GM12878 (cell line): ENCODE measurements around the gene WDR13. TPM values are rescaled to one million over a fixed set of nuclear protein-coding genes. Genes with fewer than 3 reads are reported as not detected.

Experiments
- ATAC-seq: fragments of 200-7000 bp; cut with Tn5 transposase; 3 replicates; pipeline ENCODE4 v1.9.1; 2020; ENCODE audit warnings: mild to moderate bottlenecking, moderate library complexity
- BruUV-seq: library from RNA; stranded (reverse); fragments of 400-500 nt; replicated peaks from 2 replicates; lab custom pipeline; 2021; lab: Mats Ljungman, UMichigan
- CTCF ChIA-PET: fragments of 300-600 bp; sonication (Branson Sonifier 250); formaldehyde crosslinking; extraction: SDS; loops from one replicate; lab custom pipeline; 2021; ENCODE audit warnings: inconsistent platforms; lab: Yijun Ruan, JAX
- POLR2A ChIA-PET: fragments of 350-600 bp; formaldehyde crosslinking; extraction: SDS; loops from one replicate; lab custom pipeline; 2021; ENCODE audit warnings: inconsistent platforms; lab: Charles Lee
- RAD21 ChIA-PET: fragments of 300-600 bp; sonication (Branson Sonifier 250); formaldehyde crosslinking; loops from one replicate; lab custom pipeline; 2023; ENCODE audit warnings: antibody characterized with exemption; ENCODE audit not compliant: unreplicated experiment; lab: Charles Lee
- SMC1A ChIA-PET: fragments of 300-600 bp; sonication (Branson Sonifier 250); formaldehyde crosslinking; loops from one replicate; lab custom pipeline; 2023; ENCODE audit not compliant: unreplicated experiment, uncharacterized antibody; lab: Charles Lee
- DNase-seq: peaks from one replicate; pipeline ENCODE4 v3.0.0-alpha.2; 2011; ENCODE audit warnings: low read depth, low spot score
- FAIRE-seq: peaks from 3 replicates; lab custom pipeline; 2011; peaks lifted over from hg19 to GRCh38; lab: Jason Lieb, UNC
- H2AFZ ChIP-seq: 2 replicates; pipeline ENCODE4 v1.6.0; 2011; ENCODE audit warnings: low read depth, low read length, control low read depth; ENCODE audit not compliant: control insufficient read depth
- H3K27ac ChIP-seq: 2 replicates; pipeline ENCODE4 v1.5.1; 2011; ENCODE audit warnings: control low read depth; ENCODE audit not compliant: control insufficient read depth, insufficient read depth
- H3K27me3 ChIP-seq, 2 experiments: replicated peaks in 1 of 2; 2 replicates each; pipeline versions ENCODE4 v1.6.0 to v1.6.1; 2011; ENCODE audit warnings: low read length in 1 of 2; ENCODE audit not compliant: control insufficient read depth in 2 of 2, insufficient read depth in 2 of 2
- H3K36me3 ChIP-seq, 2 experiments: 2 replicates each; pipeline ENCODE4 v1.5.1; 2011; ENCODE audit warnings: low read length in 1 of 2; ENCODE audit not compliant: control insufficient read depth in 2 of 2, insufficient read depth in 2 of 2
- H3K4me1 ChIP-seq: 2 replicates; pipeline ENCODE4 v1.6.1; 2011; ENCODE audit warnings: mild to moderate bottlenecking, low read length, moderate library complexity, mixed read lengths; ENCODE audit not compliant: control insufficient read depth, insufficient read depth
- H3K4me2 ChIP-seq: 2 replicates; pipeline ENCODE4 v1.6.0; 2011; ENCODE audit warnings: control low read depth; ENCODE audit not compliant: control insufficient read depth, insufficient read depth
- H3K4me3 ChIP-seq: fragments of 200-600 bp; sonication (generic); 2 replicates; pipeline ENCODE4 v1.5.1; 2016
- H3K79me2 ChIP-seq: 2 replicates; pipeline ENCODE4 v1.6.0; 2011; ENCODE audit warnings: low read length; ENCODE audit not compliant: control insufficient read depth, insufficient read depth
- H3K9ac ChIP-seq: 2 replicates; pipeline ENCODE4 v1.8.0; 2011; ENCODE audit warnings: low read length, control low read depth, mixed read lengths; ENCODE audit not compliant: control insufficient read depth, insufficient read depth
- H3K9me3 ChIP-seq: replicated peaks from 3 replicates; pipeline ENCODE4 v1.5.1; 2011; ENCODE audit warnings: mild to moderate bottlenecking, low read length; ENCODE audit not compliant: control insufficient read depth, insufficient read depth
- H4K20me1 ChIP-seq: 2 replicates; pipeline ENCODE4 v1.6.0; 2011; ENCODE audit not compliant: control insufficient read depth, insufficient read depth
- ATF2 ChIP-seq: IDR thresholded peaks from 2 replicates; pipeline ENCODE4 v1.6.1; 2012; ENCODE audit warnings: low read length, inconsistent platforms
- BCLAF1 ChIP-seq: fragments of 450-650 bp; IDR thresholded peaks from 2 replicates; pipeline ENCODE4 v1.6.1; 2017; ENCODE audit warnings: antibody characterized with exemption, mild to moderate bottlenecking, moderate library complexity
- ESRRA ChIP-seq: IDR thresholded peaks from 2 replicates; pipeline ENCODE4 v1.6.1; 2012; ENCODE audit warnings: mild to moderate bottlenecking, low read length, improper control_type of control experiment
- FOS ChIP-seq: IDR thresholded peaks from 3 replicates; pipeline ENCODE4 v1.6.1; 2011; ENCODE audit warnings: borderline replicate concordance; ENCODE audit not compliant: insufficient read length; ENCODE audit errors: extremely low read depth
- JUND ChIP-seq: IDR thresholded peaks from 2 replicates; pipeline ENCODE4 v1.6.1; 2012; ENCODE audit warnings: low read depth, mild to moderate bottlenecking, low read length, improper control_type of control experiment, moderate library complexity
- KLF5 ChIP-seq: fragments of 450-650 bp; IDR thresholded peaks from 2 replicates; pipeline ENCODE4 v1.6.1; 2014; ENCODE audit warnings: mild to moderate bottlenecking; ENCODE audit not compliant: partially characterized antibody
- POLR2A ChIP-seq: IDR thresholded peaks from 2 replicates; pipeline ENCODE4 v1.6.1; 2011; ENCODE audit warnings: low read depth, mild to moderate bottlenecking, low read length
- POLR2AphosphoS5 ChIP-seq: IDR thresholded peaks from 2 replicates; pipeline ENCODE4 v1.6.1; 2011; ENCODE audit warnings: mild to moderate bottlenecking, low read length, inconsistent platforms
- RELB ChIP-seq: fragments of 450-650 bp; IDR thresholded peaks from 2 replicates; pipeline ENCODE4 v1.6.1; 2017; ENCODE audit warnings: low read depth, mild to moderate bottlenecking, moderate library complexity
- ZBED1 ChIP-seq: IDR thresholded peaks from 2 replicates; pipeline ENCODE4 v1.6.1; 2016; ENCODE audit warnings: borderline replicate concordance
- WGBS: methylation state at CpG from one replicate; pipeline ENCODE4 v1.1.6; 2016; ENCODE audit warnings: low lambda C conversion rate; ENCODE audit not compliant: insufficient replicate concordance, insufficient coverage; ENCODE audit errors: missing lambda C conversion rate; 5-methylcytosine and 5-hydroxymethylcytosine counted together
- in situ Hi-C: fragments of 300-500 bp; cut with MboI; formaldehyde crosslinking; loops from 9 replicates; pipeline ENCODE4 v1.14.3; 2018; ENCODE audit warnings: mixed read lengths
- intact Hi-C: fragments of 100-400 bp; cut with micrococcal nuclease; formaldehyde crosslinking; loops from one replicate; pipeline ENCODE4 v1.14.2; 2022; ENCODE audit not compliant: unreplicated experiment
- polyA plus RNA-seq, 11 experiments: library from polyadenylated mRNA; depleted of rRNA in 4 of 11; unstranded in 6 of 11; stranded (reverse) in 5 of 11; fragments of >200 nt; fragmentation: Nextera tagmentation in 4 of 11; fragmentation: Illumina TruSeq in 1 of 11; extraction: Ambion mirVana in 4 of 11; extraction: Trizol in 1 of 11; gene quantifications; 1 replicate in 1 of 11; 2 replicates in 10 of 11; pipeline versions ENCODE4 v1.2.1 to v1.2.3, GENCODE V29; 2011 to 2016; ENCODE audit warnings: inconsistent platforms in 2 of 11, missing spikeins in 2 of 11, low read depth in 1 of 11
- total RNA-seq, 4 experiments: library from RNA; depleted of rRNA in 3 of 4; stranded (reverse); fragments of >200 nt in 3 of 4; fragmentation: Illumina TruSeq in 1 of 4; extraction: Trizol in 1 of 4; gene quantifications; 2 replicates each; pipeline versions ENCODE4 v1.2.1 to v1.2.3, GENCODE V29; 2013 to 2021

Gene WDR13
- total and polyA plus RNA-seq, 10 of the 15 experiments (the other 5 are each of a cell fraction or from before 2014, with no cell fraction given): 6.9 to 62.7 (median 28.9) TPM

- Histone ChIP-seq H2AFZ (no peak overlapping the region), H3K27ac (peak overlapping the region; percentile 98), H3K79me2 (peaks cover 24% of the 10 kb centered on the region), H4K20me1 (no peaks in the 10 kb centered on the region), H3K4me3 (peak overlapping the region; percentile 75), H3K9me3 (no peaks in the 10 kb centered on the region; the same call in 2 of the 3 replicates), H3K27me3 (no peaks in the 10 kb centered on the region), H3K4me1 (peaks cover 7% of the 10 kb centered on the region; the same call in 1 of the 2 replicates), H3K9ac (peak overlapping the region; percentile 94), H3K4me2 (peak overlapping the region; percentile 81), H3K36me3 (peaks cover 1 to 15% of the 10 kb centered on the region in 2 experiments)
- 18% methylated on average over 13 of the region's 13 CpGs for WGBS
- POLR2A ChIA-PET: interaction anchor here (0.6 to 1.7 kb wide), 2 partner anchors 21 to 1116 kb away, joined by 5 read pairs; partner anchors contain the start of gene WDR13
- peak; percentile 42 for TF ChIP-seq POLR2A
- TF ChIP-seq BCLAF1: no peak
- in situ Hi-C loops: no loop called here
- BruUV-seq: no TSS peak
- ATAC-seq (no peak), DNase-seq (no peak), FAIRE-seq (no peak)
- SMC1A ChIA-PET: interaction anchor here (0.7 kb wide), 1 partner anchor 66 kb away, joined by 3 read pairs; no protein-coding TSS in a partner anchor
- RAD21 ChIA-PET: interaction anchor here (0.8 to 1.6 kb wide), 2 partner anchors 21 to 101 kb away, joined by 3 to 5 read pairs; partner anchors contain the start of gene WDR13
- intact Hi-C loops: loop anchor here (2.0 kb wide), 1 partner anchor 101 kb away; no protein-coding TSS in a partner anchor
- CTCF ChIA-PET: interaction anchor here (3.2 kb wide), 1 partner anchor 102 kb away, joined by 19 read pairs; no protein-coding TSS in a partner anchor
Observed at GRCh38 chrX:48575642-48576041, 21.6 kb upstream of the WDR13 start.

- peaks cover 24% of the 10 kb centered on the region for H3K79me2 ChIP-seq
- H3K36me3 ChIP-seq: peaks cover 1 to 15% of the 10 kb centered on the region in 2 experiments
- ATAC-seq: no peak
- peak overlapping the region; percentile 94 for H3K9ac ChIP-seq
- FAIRE-seq: no peak
- 28% methylated on average over 6 of the region's 6 CpGs for WGBS
- POLR2A ChIA-PET: interaction anchor here (0.6 kb wide), 1 partner anchor 1116 kb away, joined by 5 read pairs; no protein-coding TSS in a partner anchor
- peaks cover 7% of the 10 kb centered on the region; the same call in 1 of the 2 replicates for H3K4me1 ChIP-seq
- peak overlapping the region; percentile 75 for H3K4me3 ChIP-seq
- DNase-seq: no peak
- no TSS peak for BruUV-seq
- H3K4me2 ChIP-seq: peak overlapping the region; percentile 81
- H3K9me3 ChIP-seq: no peaks in the 10 kb centered on the region; the same call in 2 of the 3 replicates
- SMC1A ChIA-PET: no interaction called here
- 0 out of 2 replicates have a peak overlapping the region, but pooled peaks have one; percentile 29 for H3K27ac ChIP-seq
- RAD21 ChIA-PET: no interaction called here
- H2AFZ ChIP-seq: no peak overlapping the region
- in situ Hi-C loops: no loop called here
- no peaks in the 10 kb centered on the region for H4K20me1 ChIP-seq
- H3K27me3 ChIP-seq: no peaks in the 10 kb centered on the region
- intact Hi-C loops: no loop called here
- CTCF ChIA-PET: interaction anchor here (3.2 kb wide), 1 partner anchor 102 kb away, joined by 19 read pairs; no protein-coding TSS in a partner anchor
- TF ChIP-seq ESRRA: no peak
- TF ChIP-seq RELB: no peak
- no peak for TF ChIP-seq FOS
- peak; percentile 65; the same call in 1 of the 2 replicates for TF ChIP-seq POLR2AphosphoS5
- TF ChIP-seq JUND: no peak
- no peak for TF ChIP-seq ZBED1
- TF ChIP-seq POLR2A: peak; percentile 55; the same call in 1 of the 2 replicates
- TF ChIP-seq KLF5: no peak
- TF ChIP-seq ATF2: no peak
Observed at GRCh38 chrX:48576108-48576507, 21.2 kb upstream of the WDR13 start.
